GM23338 (cell line): ENCODE results near the gene DLG5. TPM values are rescaled to one million over a fixed set of nuclear protein-coding genes. Genes with fewer than 3 reads are reported as not detected.
A peak's percentile ranks its signal among the peaks of the same experiment; 100 is the strongest.

Experiments used
- ATAC-seq: fragments of 200-7000 bp; cut with Tn5 transposase; 3 replicates; pipeline ENCODE4 v1.9.1; 2020
- DNase-seq: peaks from one replicate; pipeline ENCODE4 v3.0.0-alpha.2; 2015; ENCODE audit warnings: low spot score
- H2AFZ ChIP-seq: fragments of 200-600 bp; sonication (generic); 2 replicates; pipeline ENCODE4 v1.8.0; 2016; ENCODE audit warnings: antibody characterized with exemption, mild to moderate bottlenecking, moderate library complexity
- H3F3A ChIP-seq: fragments of 200-600 bp; sonication (generic); replicated peaks from 2 replicates; pipeline ENCODE4 v1.8.0; 2017; ENCODE audit warnings: antibody characterized with exemption, mixed run types, low read depth
- H3K27ac ChIP-seq: fragments of 200-600 bp; sonication (generic); 2 replicates; pipeline ENCODE4 v1.6.1; 2016; ENCODE audit warnings: low read depth
- H3K27me3 ChIP-seq: fragments of 200-600 bp; sonication (generic); 2 replicates; pipeline ENCODE4 v1.8.0; 2016; ENCODE audit warnings: mild to moderate bottlenecking, mixed run types, moderate library complexity; ENCODE audit not compliant: insufficient read depth
- H3K36me3 ChIP-seq: fragments of 200-600 bp; sonication (generic); 2 replicates; pipeline ENCODE4 v1.8.0; 2016; ENCODE audit warnings: mild to moderate bottlenecking; ENCODE audit not compliant: insufficient read depth
- H3K4me1 ChIP-seq: fragments of 200-600 bp; sonication (generic); 2 replicates; pipeline ENCODE4 v1.8.0; 2016; ENCODE audit warnings: mild to moderate bottlenecking, moderate library complexity; ENCODE audit not compliant: insufficient read depth
- H3K4me2 ChIP-seq: fragments of 200-600 bp; sonication (generic); 2 replicates; pipeline ENCODE4 v1.7.1; 2017; ENCODE audit warnings: mixed run types
- H3K4me3 ChIP-seq: fragments of 200-600 bp; sonication (generic); 2 replicates; pipeline ENCODE4 v1.6.1; 2016; ENCODE audit warnings: mixed run types
- H3K79me2 ChIP-seq: fragments of 200-600 bp; sonication (generic); replicated peaks from 2 replicates; pipeline ENCODE4 v1.8.0; 2017; ENCODE audit warnings: mild to moderate bottlenecking; ENCODE audit not compliant: insufficient read depth
- H3K9me2 ChIP-seq: fragments of 200-600 bp; sonication (generic); 2 replicates; pipeline ENCODE4 v1.8.0; 2017; ENCODE audit not compliant: insufficient read depth
- H4K20me1 ChIP-seq: fragments of 200-600 bp; sonication (generic); replicated peaks from 2 replicates; pipeline ENCODE4 v1.8.0; 2017; ENCODE audit warnings: mild to moderate bottlenecking; ENCODE audit not compliant: insufficient read depth
- H3K27ac Mint-ChIP-seq: 2 replicates; pipeline ENCODE4 v1.8.0; 2020; ENCODE audit warnings: inconsistent platforms, mild to moderate bottlenecking, moderate library complexity, mixed read lengths
- H3K27me3 Mint-ChIP-seq: 3 replicates; pipeline ENCODE4 v1.8.0; 2022; ENCODE audit warnings: low read depth, mild to moderate bottlenecking, moderate library complexity, mixed read lengths, inconsistent platforms; ENCODE audit not compliant: insufficient read depth, poor library complexity
- H3K36me3 Mint-ChIP-seq: 3 replicates; pipeline ENCODE4 v1.8.0; 2021; ENCODE audit warnings: low read depth, mild to moderate bottlenecking, inconsistent platforms, moderate library complexity, mixed read lengths
- H3K4me1 Mint-ChIP-seq: 3 replicates; pipeline ENCODE4 v1.8.0; 2020; ENCODE audit warnings: mild to moderate bottlenecking, inconsistent platforms, mixed read lengths
- H3K4me3 Mint-ChIP-seq: 3 replicates; pipeline ENCODE4 v1.8.0; 2021; ENCODE audit warnings: moderate library complexity, mild to moderate bottlenecking, inconsistent platforms, mixed read lengths
- H3K9me3 Mint-ChIP-seq: 3 replicates; pipeline ENCODE4 v1.8.0; 2020; ENCODE audit warnings: moderate library complexity, mild to moderate bottlenecking, inconsistent platforms, mixed read lengths
- EZH2 ChIP-seq: fragments of 200-600 bp; sonication (generic); IDR thresholded peaks from one replicate; pipeline ENCODE4 v1.8.0; 2017; ENCODE audit warnings: antibody characterized with exemption, mild to moderate bottlenecking, low read depth; ENCODE audit not compliant: unreplicated experiment
- NANOG ChIP-seq: IDR thresholded peaks from 2 replicates; pipeline ENCODE4 v1.6.1; 2016; ENCODE audit warnings: antibody characterized with exemption, borderline replicate concordance
- STAT1 ChIP-seq: IDR thresholded peaks from one replicate; pipeline ENCODE4 v1.6.1; 2016; ENCODE audit warnings: antibody characterized with exemption; ENCODE audit not compliant: unreplicated experiment
- ZNF114 ChIP-seq: fragments of 250-450 bp; sonication (Bioruptor Pico); IDR thresholded peaks from 2 replicates; pipeline ENCODE4 v1.5.0; 2020; ENCODE audit warnings: mild to moderate bottlenecking, moderate library complexity
- ZNF331 ChIP-seq: fragments of 250-450 bp; sonication (Bioruptor Pico); IDR thresholded peaks from 2 replicates; pipeline ENCODE4 v1.5.0; 2020; ENCODE audit warnings: low read depth, mild to moderate bottlenecking, moderate library complexity
- polyA plus RNA-seq: library from polyadenylated mRNA; unstranded; fragments of >200 nt; fragmentation: Nextera tagmentation; extraction: Ambion mirVana; gene quantifications from 2 replicates; pipeline ENCODE4 v1.2.1, GENCODE V29; 2016
- total RNA-seq: library from RNA; depleted of rRNA; stranded (reverse); fragments of >200 nt; shearing (Covaris generic); gene quantifications from 2 replicates; pipeline ENCODE4 v1.2.3, GENCODE V29; 2014
- TF ChIP-seq, protein P1 (sequence below), 2 experiments: fragments of 200-600 bp in 1 of 2; sonication (generic) in 1 of 2; conservative IDR thresholded peaks; 2 replicates each; pipeline versions ENCODE4 v1.5.1 to v1.6.1; 2016 to 2017; ENCODE audit warnings: antibody characterized with exemption in 2 of 2, low read depth in 2 of 2, mild to moderate bottlenecking in 2 of 2, moderate library complexity in 1 of 2
- TF ChIP-seq, protein P2 (sequence below): fragments of 250-450 bp; sonication (Bioruptor Pico); IDR thresholded peaks from 2 replicates; pipeline ENCODE4 v1.5.0; 2020; ENCODE audit warnings: mild to moderate bottlenecking, moderate library complexity
- TF ChIP-seq, protein P3 (sequence below): IDR thresholded peaks from one replicate; pipeline ENCODE4 v1.6.1; 2018; ENCODE audit warnings: antibody characterized with exemption; ENCODE audit not compliant: unreplicated experiment

The DLG5 gene
- total and polyA plus RNA-seq, 2 experiments from 2014 or later = 7.4 to 66.6 TPM

DNA sequence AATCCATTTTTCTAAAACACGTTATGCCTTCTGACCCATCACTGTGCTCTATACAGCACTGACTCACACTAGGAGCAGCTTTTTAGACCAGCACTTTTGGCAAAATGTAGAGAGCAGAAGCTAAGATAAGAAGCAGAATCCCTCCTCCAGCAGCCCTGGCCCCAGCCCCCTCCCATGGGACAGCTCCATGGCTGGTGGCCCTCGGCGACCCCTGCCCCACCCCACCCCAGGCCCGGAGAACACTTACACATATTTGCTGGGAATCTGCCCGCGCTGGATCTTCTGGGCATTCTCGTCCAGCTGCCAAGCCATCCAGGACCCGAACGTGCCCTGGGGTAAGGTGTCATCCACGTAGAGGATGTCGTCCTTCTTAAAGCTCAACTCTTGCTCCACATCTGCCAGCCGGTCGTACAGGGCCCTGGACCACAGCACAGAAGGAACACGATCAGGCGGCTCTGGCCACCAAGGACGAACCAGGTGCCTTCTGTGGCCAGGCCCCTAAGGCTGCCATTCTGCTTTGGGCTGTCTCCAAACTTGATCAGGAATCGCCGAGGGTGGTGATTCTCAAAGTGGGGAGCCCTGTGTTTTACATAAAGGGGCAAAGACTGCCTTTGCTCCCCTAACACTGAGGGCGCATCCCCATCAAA lies 119.9 kb downstream of the DLG5 start:
- no peaks in the 10 kb centered on the region for H3K27me3 ChIP-seq
- no peak overlapping the region for H3K4me3 ChIP-seq
- H3K9me2 ChIP-seq = no peaks in the 10 kb centered on the region
- no peaks in the 10 kb centered on the region for H3F3A ChIP-seq
- DNase-seq (no peak), ATAC-seq (no peak)
- peaks cover 15% of the 10 kb centered on the region for H3K36me3 ChIP-seq
- H2AFZ ChIP-seq = no peak overlapping the region
- H3K79me2 ChIP-seq = no peaks in the 10 kb centered on the region
- peaks cover 6% of the 10 kb centered on the region; the same call in 1 of the 2 replicates for H4K20me1 ChIP-seq
- TF ChIP-seq ZNF114 (CRISPR knock-in tag) = no peak
- TF ChIP-seq, protein P1, sequence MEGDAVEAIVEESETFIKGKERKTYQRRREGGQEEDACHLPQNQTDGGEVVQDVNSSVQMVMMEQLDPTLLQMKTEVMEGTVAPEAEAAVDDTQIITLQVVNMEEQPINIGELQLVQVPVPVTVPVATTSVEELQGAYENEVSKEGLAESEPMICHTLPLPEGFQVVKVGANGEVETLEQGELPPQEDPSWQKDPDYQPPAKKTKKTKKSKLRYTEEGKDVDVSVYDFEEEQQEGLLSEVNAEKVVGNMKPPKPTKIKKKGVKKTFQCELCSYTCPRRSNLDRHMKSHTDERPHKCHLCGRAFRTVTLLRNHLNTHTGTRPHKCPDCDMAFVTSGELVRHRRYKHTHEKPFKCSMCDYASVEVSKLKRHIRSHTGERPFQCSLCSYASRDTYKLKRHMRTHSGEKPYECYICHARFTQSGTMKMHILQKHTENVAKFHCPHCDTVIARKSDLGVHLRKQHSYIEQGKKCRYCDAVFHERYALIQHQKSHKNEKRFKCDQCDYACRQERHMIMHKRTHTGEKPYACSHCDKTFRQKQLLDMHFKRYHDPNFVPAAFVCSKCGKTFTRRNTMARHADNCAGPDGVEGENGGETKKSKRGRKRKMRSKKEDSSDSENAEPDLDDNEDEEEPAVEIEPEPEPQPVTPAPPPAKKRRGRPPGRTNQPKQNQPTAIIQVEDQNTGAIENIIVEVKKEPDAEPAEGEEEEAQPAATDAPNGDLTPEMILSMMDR (conservative IDR thresholded peaks at IDR 0.05; ENCODE audit: low read depth in 2 of 2) = no peak
- Mint-ChIP-seq H3K9me3 (no peaks in the 10 kb centered on the region; the same call in 2 of the 3 replicates), H3K4me1 (peaks cover 18% of the 10 kb centered on the region), H3K27me3 (peaks cover 13% of the 10 kb centered on the region), H3K4me3 (no peak overlapping the region), H3K27ac (0 out of 2 replicates have a peak overlapping the region, but pooled peaks have one; percentile 63), H3K36me3 (peaks cover 57% of the 10 kb centered on the region)
- H3K4me2 ChIP-seq = no peak overlapping the region
- H3K27ac ChIP-seq = no peak overlapping the region
- peaks cover 20% of the 10 kb centered on the region for H3K4me1 ChIP-seq

DNA sequence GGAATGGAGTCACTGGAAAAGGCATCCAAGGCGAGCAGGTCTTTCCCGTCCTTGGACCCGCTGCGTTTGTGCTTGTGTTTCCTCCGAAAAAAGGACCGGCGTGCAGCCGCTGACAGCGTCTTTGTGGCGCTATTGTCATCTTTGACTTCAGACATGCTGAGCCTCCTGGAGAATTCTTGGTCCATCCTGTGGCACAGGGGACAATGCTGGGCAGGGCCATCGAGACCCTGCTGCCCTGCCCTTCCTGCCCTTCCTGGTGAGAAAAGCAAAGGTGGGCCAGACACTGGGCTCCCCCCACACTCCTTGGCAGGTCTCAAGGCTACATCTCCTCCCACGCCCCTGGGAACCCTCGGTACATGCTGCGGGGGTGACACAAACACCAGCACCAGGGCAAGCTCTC lies 120.9 kb downstream of the DLG5 start:
- Mint-ChIP-seq H3K36me3 (peaks cover 55% of the 10 kb centered on the region), H3K9me3 (no peaks in the 10 kb centered on the region; the same call in 2 of the 3 replicates), H3K4me1 (peaks cover 27% of the 10 kb centered on the region), H3K4me3 (no peak overlapping the region), H3K27me3 (peaks cover 11% of the 10 kb centered on the region), H3K27ac (no peak overlapping the region)
- H3K4me3 ChIP-seq = no peak overlapping the region
- no peak overlapping the region for H3K4me2 ChIP-seq
- no peak overlapping the region for H2AFZ ChIP-seq
- ATAC-seq (no peak), DNase-seq (no peak)
- H3K27me3 ChIP-seq = no peaks in the 10 kb centered on the region
- H3K27ac ChIP-seq = no peak overlapping the region
- H3K79me2 ChIP-seq = no peaks in the 10 kb centered on the region; the same call in 1 of the 2 replicates
- H4K20me1 ChIP-seq = peaks cover 6% of the 10 kb centered on the region; the same call in 1 of the 2 replicates
- no peaks in the 10 kb centered on the region for H3F3A ChIP-seq
- peaks cover 14% of the 10 kb centered on the region for H3K36me3 ChIP-seq
- H3K9me2 ChIP-seq = no peaks in the 10 kb centered on the region
- peaks cover 28% of the 10 kb centered on the region for H3K4me1 ChIP-seq
- TF ChIP-seq NANOG = no peak
- no peak for TF ChIP-seq STAT1
- TF ChIP-seq EZH2 = no peak
- TF ChIP-seq, protein P2, sequence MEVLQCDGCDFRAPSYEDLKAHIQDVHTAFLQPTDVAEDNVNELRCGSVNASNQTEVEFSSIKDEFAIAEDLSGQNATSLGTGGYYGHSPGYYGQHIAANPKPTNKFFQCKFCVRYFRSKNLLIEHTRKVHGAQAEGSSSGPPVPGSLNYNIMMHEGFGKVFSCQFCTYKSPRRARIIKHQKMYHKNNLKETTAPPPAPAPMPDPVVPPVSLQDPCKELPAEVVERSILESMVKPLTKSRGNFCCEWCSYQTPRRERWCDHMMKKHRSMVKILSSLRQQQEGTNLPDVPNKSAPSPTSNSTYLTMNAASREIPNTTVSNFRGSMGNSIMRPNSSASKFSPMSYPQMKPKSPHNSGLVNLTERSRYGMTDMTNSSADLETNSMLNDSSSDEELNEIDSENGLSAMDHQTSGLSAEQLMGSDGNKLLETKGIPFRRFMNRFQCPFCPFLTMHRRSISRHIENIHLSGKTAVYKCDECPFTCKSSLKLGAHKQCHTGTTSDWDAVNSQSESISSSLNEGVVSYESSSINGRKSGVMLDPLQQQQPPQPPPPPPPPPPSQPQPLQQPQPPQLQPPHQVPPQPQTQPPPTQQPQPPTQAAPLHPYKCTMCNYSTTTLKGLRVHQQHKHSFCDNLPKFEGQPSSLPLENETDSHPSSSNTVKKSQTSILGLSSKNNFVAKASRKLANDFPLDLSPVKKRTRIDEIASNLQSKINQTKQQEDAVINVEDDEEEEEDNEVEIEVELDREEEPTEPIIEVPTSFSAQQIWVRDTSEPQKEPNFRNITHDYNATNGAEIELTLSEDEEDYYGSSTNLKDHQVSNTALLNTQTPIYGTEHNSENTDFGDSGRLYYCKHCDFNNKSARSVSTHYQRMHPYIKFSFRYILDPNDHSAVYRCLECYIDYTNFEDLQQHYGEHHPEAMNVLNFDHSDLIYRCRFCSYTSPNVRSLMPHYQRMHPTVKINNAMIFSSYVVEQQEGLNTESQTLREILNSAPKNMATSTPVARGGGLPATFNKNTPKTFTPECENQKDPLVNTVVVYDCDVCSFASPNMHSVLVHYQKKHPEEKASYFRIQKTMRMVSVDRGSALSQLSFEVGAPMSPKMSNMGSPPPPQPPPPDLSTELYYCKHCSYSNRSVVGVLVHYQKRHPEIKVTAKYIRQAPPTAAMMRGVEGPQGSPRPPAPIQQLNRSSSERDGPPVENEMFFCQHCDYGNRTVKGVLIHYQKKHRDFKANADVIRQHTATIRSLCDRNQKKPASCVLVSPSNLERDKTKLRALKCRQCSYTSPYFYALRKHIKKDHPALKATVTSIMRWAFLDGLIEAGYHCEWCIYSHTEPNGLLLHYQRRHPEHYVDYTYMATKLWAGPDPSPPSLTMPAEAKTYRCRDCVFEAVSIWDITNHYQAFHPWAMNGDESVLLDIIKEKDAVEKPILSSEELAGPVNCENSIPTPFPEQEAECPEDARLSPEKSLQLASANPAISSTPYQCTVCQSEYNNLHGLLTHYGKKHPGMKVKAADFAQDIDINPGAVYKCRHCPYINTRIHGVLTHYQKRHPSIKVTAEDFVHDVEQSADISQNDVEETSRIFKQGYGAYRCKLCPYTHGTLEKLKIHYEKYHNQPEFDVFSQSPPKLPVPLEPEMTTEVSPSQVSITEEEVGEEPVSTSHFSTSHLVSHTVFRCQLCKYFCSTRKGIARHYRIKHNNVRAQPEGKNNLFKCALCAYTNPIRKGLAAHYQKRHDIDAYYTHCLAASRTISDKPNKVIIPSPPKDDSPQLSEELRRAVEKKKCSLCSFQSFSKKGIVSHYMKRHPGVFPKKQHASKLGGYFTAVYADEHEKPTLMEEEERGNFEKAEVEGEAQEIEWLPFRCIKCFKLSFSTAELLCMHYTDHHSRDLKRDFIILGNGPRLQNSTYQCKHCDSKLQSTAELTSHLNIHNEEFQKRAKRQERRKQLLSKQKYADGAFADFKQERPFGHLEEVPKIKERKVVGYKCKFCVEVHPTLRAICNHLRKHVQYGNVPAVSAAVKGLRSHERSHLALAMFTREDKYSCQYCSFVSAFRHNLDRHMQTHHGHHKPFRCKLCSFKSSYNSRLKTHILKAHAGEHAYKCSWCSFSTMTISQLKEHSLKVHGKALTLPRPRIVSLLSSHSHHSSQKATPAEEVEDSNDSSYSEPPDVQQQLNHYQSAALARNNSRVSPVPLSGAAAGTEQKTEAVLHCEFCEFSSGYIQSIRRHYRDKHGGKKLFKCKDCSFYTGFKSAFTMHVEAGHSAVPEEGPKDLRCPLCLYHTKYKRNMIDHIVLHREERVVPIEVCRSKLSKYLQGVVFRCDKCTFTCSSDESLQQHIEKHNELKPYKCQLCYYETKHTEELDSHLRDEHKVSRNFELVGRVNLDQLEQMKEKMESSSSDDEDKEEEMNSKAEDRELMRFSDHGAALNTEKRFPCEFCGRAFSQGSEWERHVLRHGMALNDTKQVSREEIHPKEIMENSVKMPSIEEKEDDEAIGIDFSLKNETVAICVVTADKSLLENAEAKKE (CRISPR knock-in tag) = no peak
- TF ChIP-seq ZNF331 (CRISPR knock-in tag) = no peak
- no peak for TF ChIP-seq ZNF114 (CRISPR knock-in tag)
- TF ChIP-seq, protein P3, sequence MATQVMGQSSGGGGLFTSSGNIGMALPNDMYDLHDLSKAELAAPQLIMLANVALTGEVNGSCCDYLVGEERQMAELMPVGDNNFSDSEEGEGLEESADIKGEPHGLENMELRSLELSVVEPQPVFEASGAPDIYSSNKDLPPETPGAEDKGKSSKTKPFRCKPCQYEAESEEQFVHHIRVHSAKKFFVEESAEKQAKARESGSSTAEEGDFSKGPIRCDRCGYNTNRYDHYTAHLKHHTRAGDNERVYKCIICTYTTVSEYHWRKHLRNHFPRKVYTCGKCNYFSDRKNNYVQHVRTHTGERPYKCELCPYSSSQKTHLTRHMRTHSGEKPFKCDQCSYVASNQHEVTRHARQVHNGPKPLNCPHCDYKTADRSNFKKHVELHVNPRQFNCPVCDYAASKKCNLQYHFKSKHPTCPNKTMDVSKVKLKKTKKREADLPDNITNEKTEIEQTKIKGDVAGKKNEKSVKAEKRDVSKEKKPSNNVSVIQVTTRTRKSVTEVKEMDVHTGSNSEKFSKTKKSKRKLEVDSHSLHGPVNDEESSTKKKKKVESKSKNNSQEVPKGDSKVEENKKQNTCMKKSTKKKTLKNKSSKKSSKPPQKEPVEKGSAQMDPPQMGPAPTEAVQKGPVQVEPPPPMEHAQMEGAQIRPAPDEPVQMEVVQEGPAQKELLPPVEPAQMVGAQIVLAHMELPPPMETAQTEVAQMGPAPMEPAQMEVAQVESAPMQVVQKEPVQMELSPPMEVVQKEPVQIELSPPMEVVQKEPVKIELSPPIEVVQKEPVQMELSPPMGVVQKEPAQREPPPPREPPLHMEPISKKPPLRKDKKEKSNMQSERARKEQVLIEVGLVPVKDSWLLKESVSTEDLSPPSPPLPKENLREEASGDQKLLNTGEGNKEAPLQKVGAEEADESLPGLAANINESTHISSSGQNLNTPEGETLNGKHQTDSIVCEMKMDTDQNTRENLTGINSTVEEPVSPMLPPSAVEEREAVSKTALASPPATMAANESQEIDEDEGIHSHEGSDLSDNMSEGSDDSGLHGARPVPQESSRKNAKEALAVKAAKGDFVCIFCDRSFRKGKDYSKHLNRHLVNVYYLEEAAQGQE = no peak
